Lung (tissue), 12 donors: ENCODE measurements around the gene ROBO1. TPM values are rescaled to one million over a fixed set of nuclear protein-coding genes. Genes with fewer than 3 reads are reported as not detected.

Experiments used
- ATAC-seq: fragments of 200-7000 bp; cut with Tn5 transposase; one replicate; pipeline ENCODE4 v1.9.1; 2020; ENCODE audit warnings: moderate number of reproducible peaks; ENCODE audit not compliant: insufficient read depth, low FRiP score
- DNase-seq, 3 donors: peaks; one replicate each; pipeline ENCODE4 v3.0.0-alpha.2; 2013 to 2017
- H3K27ac ChIP-seq, 2 donors: one replicate each; pipeline ENCODE4 v1.5.1; 2013; ENCODE audit warnings: mild to moderate bottlenecking in 2 of 2, moderate library complexity in 2 of 2, control low read depth in 1 of 2, inconsistent platforms in 1 of 2, low read depth in 1 of 2, low read length in 1 of 2
- H3K27me3 ChIP-seq, 3 donors: one replicate each; pipeline ENCODE4 v1.5.1; 2013; ENCODE audit warnings: low read length in 2 of 3; ENCODE audit not compliant: control insufficient read depth in 3 of 3, insufficient read depth in 3 of 3
- H3K36me3 ChIP-seq, 4 donors: one replicate each; pipeline ENCODE4 v1.5.1; 2013; ENCODE audit warnings: low read length in 4 of 4, mild to moderate bottlenecking in 1 of 4, moderate library complexity in 1 of 4; ENCODE audit not compliant: control insufficient read depth in 4 of 4, insufficient read depth in 4 of 4
- H3K4me1 ChIP-seq, 5 donors: one replicate each; pipeline ENCODE4 v1.5.1; 2013; ENCODE audit warnings: low read length in 5 of 5, mild to moderate bottlenecking in 2 of 5, moderate library complexity in 1 of 5; ENCODE audit not compliant: control insufficient read depth in 5 of 5, insufficient read depth in 5 of 5
- H3K4me3 ChIP-seq: one replicate; pipeline ENCODE4 v1.5.1; 2013; ENCODE audit warnings: mild to moderate bottlenecking, control low read depth, moderate library complexity
- H3K9ac ChIP-seq, 2 donors: one replicate each; pipeline ENCODE4 v1.5.1; 2013; ENCODE audit warnings: low read length in 2 of 2, control low read depth in 1 of 2; ENCODE audit not compliant: insufficient read depth in 1 of 2
- H3K9me3 ChIP-seq, 4 donors: one replicate each; pipeline ENCODE4 v1.5.1; 2013; ENCODE audit warnings: low read length in 3 of 4, mild to moderate bottlenecking in 1 of 4, moderate library complexity in 1 of 4; ENCODE audit not compliant: control insufficient read depth in 4 of 4, insufficient read depth in 3 of 4
- WGBS, 2 donors: extraction: QIAGEN DNeasy Blood & Tissue Kit; methylation state at CpG; one replicate each; pipeline ENCODE4 v1.1.7; 2013; 5-methylcytosine and 5-hydroxymethylcytosine counted together
- polyA plus RNA-seq, 2 donors: library from polyadenylated mRNA; stranded (reverse); fragments of 200-250 nt; gene quantifications; one replicate each; pipeline ENCODE4 v1.2.1, GENCODE V29; 2013
- total RNA-seq, 2 donors: library from RNA; depleted of rRNA in 1 of 2; stranded (reverse); fragments of >200 nt in 1 of 2; gene quantifications; one replicate each; pipeline ENCODE4 v1.2.1, GENCODE V29; 2014 to 2021
- TF ChIP-seq, protein P1 (sequence below): IDR thresholded peaks from 2 replicates; pipeline ENCODE4 v1.5.1; 2012; ENCODE audit warnings: mild to moderate bottlenecking; ENCODE audit errors: control extremely low read depth, extremely low read depth
- donor health status: control.
- donor health status: control.
- donor health status: Bipolar disorder and iron deficiency.
- donor health status: healthy.
- donor health status: DM: yes; HTN: yes; CAD: no.

Gene ROBO1
- total and polyA plus RNA-seq, 4 donors: 2.6 to 72.6 (median 15.7) TPM

DNA sequence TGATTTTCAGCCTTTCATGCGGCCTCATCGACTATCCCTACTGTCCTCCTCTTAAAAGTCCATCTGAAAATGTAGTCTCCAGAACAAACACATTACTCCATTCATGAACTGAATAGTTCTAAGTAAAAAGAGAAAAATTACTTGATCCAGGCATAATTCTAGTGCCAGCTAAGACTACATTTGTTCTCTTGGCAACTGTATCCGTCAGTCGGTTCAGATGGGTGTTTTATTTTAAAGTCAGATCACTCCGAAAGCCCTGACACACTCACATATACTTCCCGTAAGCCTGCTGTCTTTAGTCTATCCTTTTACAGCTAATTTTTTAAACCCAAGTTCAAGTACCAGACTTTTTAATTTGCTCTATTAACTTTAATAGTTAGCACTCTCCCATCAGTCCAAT is 1102.7 kb downstream of the ROBO1 start:
- Histone ChIP-seq H3K27ac (no peak overlapping the region), H3K27me3 (no peaks in the 10 kb centered on the region), H3K9ac (no peak overlapping the region), H3K4me1 (no peaks in the 10 kb centered on the region), H3K36me3 (peaks cover 0 to 10% (median 2%) of the 10 kb centered on the region in 4 donors), H3K9me3 (no peaks in the 10 kb centered on the region), H3K4me3 (no peak overlapping the region)
- DNase-seq: no peak
- WGBS, 2 donors: 88 to 92% methylated on average over 6 of the region's 6 CpGs
- no peak for ATAC-seq
- TF ChIP-seq, protein P1, sequence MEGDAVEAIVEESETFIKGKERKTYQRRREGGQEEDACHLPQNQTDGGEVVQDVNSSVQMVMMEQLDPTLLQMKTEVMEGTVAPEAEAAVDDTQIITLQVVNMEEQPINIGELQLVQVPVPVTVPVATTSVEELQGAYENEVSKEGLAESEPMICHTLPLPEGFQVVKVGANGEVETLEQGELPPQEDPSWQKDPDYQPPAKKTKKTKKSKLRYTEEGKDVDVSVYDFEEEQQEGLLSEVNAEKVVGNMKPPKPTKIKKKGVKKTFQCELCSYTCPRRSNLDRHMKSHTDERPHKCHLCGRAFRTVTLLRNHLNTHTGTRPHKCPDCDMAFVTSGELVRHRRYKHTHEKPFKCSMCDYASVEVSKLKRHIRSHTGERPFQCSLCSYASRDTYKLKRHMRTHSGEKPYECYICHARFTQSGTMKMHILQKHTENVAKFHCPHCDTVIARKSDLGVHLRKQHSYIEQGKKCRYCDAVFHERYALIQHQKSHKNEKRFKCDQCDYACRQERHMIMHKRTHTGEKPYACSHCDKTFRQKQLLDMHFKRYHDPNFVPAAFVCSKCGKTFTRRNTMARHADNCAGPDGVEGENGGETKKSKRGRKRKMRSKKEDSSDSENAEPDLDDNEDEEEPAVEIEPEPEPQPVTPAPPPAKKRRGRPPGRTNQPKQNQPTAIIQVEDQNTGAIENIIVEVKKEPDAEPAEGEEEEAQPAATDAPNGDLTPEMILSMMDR: no peak

DNA sequence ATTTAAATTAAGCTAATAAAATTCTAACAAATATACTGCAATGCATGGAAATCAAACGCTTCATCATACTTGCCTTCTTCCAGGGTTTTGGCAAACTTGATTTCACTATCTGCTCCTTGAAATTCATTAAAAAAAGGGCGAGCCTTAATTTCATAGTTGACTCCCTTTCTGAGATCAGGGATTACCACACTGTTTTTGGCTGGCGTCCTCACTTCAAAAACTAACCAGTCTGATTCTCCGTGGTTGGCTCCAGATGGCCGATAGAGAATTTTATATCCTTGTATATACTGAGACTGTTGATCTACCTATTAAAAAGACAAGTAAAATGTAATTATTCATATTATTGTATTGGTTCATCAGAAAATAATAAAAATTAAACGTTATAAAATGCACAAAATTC is 1106.8 kb downstream of the ROBO1 start:
- no peak overlapping the region for H3K9ac ChIP-seq
- 72 to 85% methylated on average over 6 of the region's 6 CpGs for WGBS, 2 donors
- DNase-seq (peak in 2 of 3 donors; percentile 37 to 56), ATAC-seq (no peak)
- peaks cover 0 to 10% (median 3%) of the 10 kb centered on the region in 4 donors for H3K36me3 ChIP-seq
- no peaks in the 10 kb centered on the region for H3K9me3 ChIP-seq
- TF ChIP-seq, protein P1: no peak
- H3K4me1 ChIP-seq: no peaks in the 10 kb centered on the region
- H3K27me3 ChIP-seq: no peaks in the 10 kb centered on the region
- H3K4me3 ChIP-seq: no peak overlapping the region
- H3K27ac ChIP-seq: no peak overlapping the region

DNA sequence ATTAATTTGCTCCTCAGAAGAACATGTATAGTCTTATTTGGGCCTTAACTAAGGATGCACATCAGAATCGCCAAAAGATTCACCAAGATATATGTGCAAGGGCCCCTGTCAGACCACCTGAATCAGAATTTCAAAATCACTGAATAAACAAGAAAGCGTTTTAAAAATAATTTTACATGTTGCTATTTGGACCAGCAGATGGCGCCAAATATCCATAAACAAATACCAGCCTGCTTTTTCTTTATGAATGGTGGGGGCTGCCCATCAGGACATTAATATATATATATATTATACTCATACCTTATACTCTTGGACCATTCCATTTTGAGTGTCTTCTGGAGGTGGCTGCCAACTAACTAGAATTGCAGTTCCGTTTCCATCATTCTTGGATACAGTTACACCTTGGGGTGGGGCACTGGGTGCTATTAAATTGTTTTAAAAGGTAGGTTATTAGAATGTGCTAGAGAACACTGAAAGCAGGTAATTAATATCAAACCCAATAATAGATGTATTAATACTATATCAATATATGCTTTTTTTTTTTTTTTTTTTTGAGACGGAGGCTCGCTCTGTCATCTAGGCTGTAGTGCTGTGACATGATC is 1108.3 kb downstream of the ROBO1 start:
- Histone ChIP-seq H3K27ac (no peak overlapping the region), H3K4me1 (no peaks in the 10 kb centered on the region), H3K9ac (no peak overlapping the region), H3K9me3 (no peaks in the 10 kb centered on the region), H3K36me3 (peaks cover 0 to 12% (median 4%) of the 10 kb centered on the region in 4 donors), H3K4me3 (no peak overlapping the region), H3K27me3 (no peaks in the 10 kb centered on the region)
- DNase-seq (peak; percentile 17 to 70 (median 67)), ATAC-seq (no peak)
- WGBS, 2 donors: 52 to 53% methylated on average over 6 of the region's 6 CpGs
- TF ChIP-seq, protein P1: peak; percentile 14

DNA sequence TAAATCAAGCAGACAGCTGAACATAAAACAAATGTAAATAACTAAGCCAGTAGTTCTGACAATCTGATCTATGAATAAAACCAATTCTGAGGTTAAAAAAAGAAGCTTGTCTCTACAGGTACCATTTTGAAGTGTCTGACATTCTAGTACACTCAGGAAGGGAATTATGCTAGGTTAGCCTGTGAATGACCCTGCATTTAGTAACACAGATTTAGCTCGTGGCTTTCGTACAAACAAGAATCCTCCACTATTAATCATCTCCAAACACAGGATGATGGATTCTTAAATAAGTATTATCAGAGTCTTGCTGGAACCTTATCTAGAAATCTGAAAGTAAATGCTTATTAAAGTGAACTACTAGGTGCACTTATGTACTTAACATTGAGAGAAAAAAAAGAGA is 1120.1 kb downstream of the ROBO1 start:
- no peak for DNase-seq
- Histone ChIP-seq H3K4me3 (no peak overlapping the region), H3K9me3 (no peaks in the 10 kb centered on the region), H3K27ac (no peak overlapping the region), H3K4me1 (no peaks in the 10 kb centered on the region), H3K27me3 (no peaks in the 10 kb centered on the region), H3K9ac (no peak overlapping the region), H3K36me3 (peaks cover 0 to 17% (median 6%) of the 10 kb centered on the region in 4 donors)
- WGBS, 2 donors: 47 to 70% methylated on average over 2 of the region's 2 CpGs
- no peak for ATAC-seq
- TF ChIP-seq, protein P1: no peak
